SKM-1 (cell line): ENCODE results near the gene NRIP1.

ENCODE experiments used
- DNase-seq: peaks from one replicate; lab custom pipeline; 2025; ENCODE audit not compliant: unreplicated experiment; lab: John Stamatoyannopoulos, UW

NRIP1 gene

DNA sequence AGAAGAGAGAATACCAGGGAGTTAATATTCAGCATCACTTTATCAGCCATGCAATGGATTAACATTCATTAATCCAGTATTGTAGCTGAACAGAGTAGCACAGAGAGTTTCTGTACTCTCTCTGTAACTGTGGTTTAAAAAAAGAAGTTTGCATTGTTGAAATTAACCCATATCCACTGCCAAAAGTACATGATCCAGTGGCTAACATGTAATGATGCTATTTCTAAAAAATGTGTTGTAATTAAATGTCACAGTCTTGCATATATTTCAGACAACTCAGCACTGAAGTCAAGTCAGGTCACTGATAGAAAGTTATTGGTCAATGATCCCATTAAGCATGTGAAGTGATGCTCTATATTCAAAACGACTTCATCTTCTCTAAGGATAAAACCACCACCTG lies 141.3 kb downstream of the NRIP1 start:
- DNase-seq: no peak

GRCh38 chr21:14922980-14923379 lies 141.8 kb downstream of the NRIP1 start:
- no peak for DNase-seq

GRCh38 chr21:14918527-14918926 lies 146.3 kb downstream of the NRIP1 start:
- no peak for DNase-seq

- no peak for DNase-seq
Measured at GRCh38 chr21:14917762-14918161, 147.0 kb downstream of the NRIP1 start.

- DNase-seq: no peak
Measured at GRCh38 chr21:14916676-14917141, 148.1 kb downstream of the NRIP1 start.

GRCh38 chr21:14913638-14914037 lies 151.2 kb downstream of the NRIP1 start:
- DNase-seq: no peak

GRCh38 chr21:14911351-14911750 lies 153.4 kb downstream of the NRIP1 start:
- DNase-seq: no peak
